Fibroblast of lung (primary cell): ENCODE data around the gene BORA. TPM values are rescaled to one million over a fixed set of nuclear protein-coding genes. Genes with fewer than 3 reads are reported as not detected.
"Not testable (repeated sequence)": the region's sequence is repeated elsewhere in the genome, so short reads cannot be mapped to it uniquely, and the experiment has no call there.

Experiments
- DNase-seq, 2 donors: peaks; one replicate each; pipeline versions ENCODE4 v3.0.0 to v3.0.0-alpha.2; 2010; ENCODE audit warnings: low read depth in 2 of 2
- H2AFZ ChIP-seq: 2 replicates; pipeline ENCODE4 v1.5.1; 2012; ENCODE audit warnings: low read length, control low read depth, inconsistent platforms
- H3K27ac ChIP-seq: 2 replicates; pipeline ENCODE4 v1.5.1; 2011; ENCODE audit warnings: low read length, control low read depth; ENCODE audit not compliant: insufficient read depth
- H3K27me3 ChIP-seq: 2 replicates; pipeline ENCODE4 v1.5.1; 2011; ENCODE audit warnings: mild to moderate bottlenecking, low read length; ENCODE audit not compliant: control insufficient read depth, insufficient read depth
- H3K36me3 ChIP-seq: 2 replicates; pipeline ENCODE4 v1.5.1; 2011; ENCODE audit warnings: low read length; ENCODE audit not compliant: control insufficient read depth, insufficient read depth
- H3K4me1 ChIP-seq: 2 replicates; pipeline ENCODE4 v1.5.1; 2011; ENCODE audit warnings: low read length; ENCODE audit not compliant: control insufficient read depth, insufficient read depth; ENCODE audit errors: extremely low read depth
- H3K4me2 ChIP-seq: 2 replicates; pipeline ENCODE4 v1.5.1; 2011; ENCODE audit warnings: low read length, control low read depth; ENCODE audit not compliant: insufficient read depth; ENCODE audit errors: extremely low read depth
- H3K4me3 ChIP-seq, 4 experiments: fragments of 200-600 bp in 1 of 4; sonication (generic) in 1 of 4; replicated peaks in 1 of 4; 2 replicates each; pipeline ENCODE4 v1.5.1; 2011 to 2016; ENCODE audit warnings: low read length in 4 of 4, low read depth in 3 of 4, mild to moderate bottlenecking in 3 of 4, control low read depth in 2 of 4, inconsistent platforms in 1 of 4, mixed read lengths in 1 of 4; ENCODE audit not compliant: insufficient read depth in 1 of 4; ENCODE audit errors: control extremely low read depth in 1 of 4
- H3K79me2 ChIP-seq: 2 replicates; pipeline ENCODE4 v1.5.1; 2012; ENCODE audit warnings: mild to moderate bottlenecking, low read length, inconsistent platforms; ENCODE audit not compliant: control insufficient read depth, insufficient read depth
- H3K9ac ChIP-seq: 2 replicates; pipeline ENCODE4 v1.5.1; 2011; ENCODE audit warnings: mild to moderate bottlenecking, low read length, control low read depth; ENCODE audit not compliant: insufficient read depth
- H3K9me3 ChIP-seq: 2 replicates; pipeline ENCODE4 v1.5.1; 2012; ENCODE audit warnings: low read depth, low read length; ENCODE audit not compliant: control insufficient read depth, insufficient read depth
- H4K20me1 ChIP-seq: 2 replicates; pipeline ENCODE4 v1.5.1; 2011; ENCODE audit warnings: low read length; ENCODE audit not compliant: control insufficient read depth, insufficient read depth; ENCODE audit errors: extremely low read depth
- EZH2 ChIP-seq: IDR thresholded peaks from 2 replicates; pipeline ENCODE4 v1.5.1; 2012; ENCODE audit warnings: low read length, control low read depth, mild to moderate bottlenecking; ENCODE audit errors: missing control alignments
- polyA plus RNA-seq, 2 donors: library from polyadenylated mRNA; depleted of rRNA in 1 of 2; stranded (reverse) in 1 of 2; unstranded in 1 of 2; fragments of >200 nt; gene quantifications; 2 replicates each; pipeline ENCODE4 v1.2.1, GENCODE V29; 2011 to 2012; ENCODE audit warnings: missing spikeins in 1 of 2
- total RNA-seq: library from RNA; depleted of rRNA; stranded (reverse); fragments of >200 nt; gene quantifications from 2 replicates; pipeline ENCODE4 v1.2.1, GENCODE V29; 2014
- TF ChIP-seq, protein P1 (sequence below), 2 donors: IDR thresholded peaks in 1 of 2; conservative IDR thresholded peaks in 1 of 2; 1 replicate in 1 of 2; 2 replicates in 1 of 2; pipeline ENCODE4 v1.5.1; 2011 to 2012; ENCODE audit warnings: low read length in 2 of 2, control low read depth in 1 of 2, inconsistent platforms in 1 of 2, low read depth in 1 of 2, mild to moderate bottlenecking in 1 of 2

BORA gene
- total and polyA plus RNA-seq, 2 donors (not counting 1 experiment from before 2014, with no cell fraction given): 2.0 to 4.8 TPM

DNA sequence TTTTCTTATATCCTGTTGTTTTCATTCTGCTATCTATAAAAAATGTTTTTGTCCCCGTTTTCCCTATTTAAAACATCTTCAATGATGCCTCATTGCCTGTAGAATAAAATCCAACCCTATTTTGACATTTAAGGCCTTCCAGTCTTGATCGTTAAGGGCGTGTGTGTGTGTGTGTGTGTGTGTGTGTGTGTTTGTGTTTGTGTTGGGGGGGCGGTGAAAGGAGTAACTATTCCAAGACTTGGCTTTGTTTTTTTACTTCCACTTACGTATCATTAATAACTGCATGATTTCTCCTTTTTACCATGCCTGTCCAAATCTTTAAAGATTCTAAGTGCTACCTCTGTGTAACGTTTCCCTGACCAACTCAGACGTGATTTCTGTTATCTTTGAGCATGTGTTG lies 55.0 kb downstream of the BORA start:
- peak overlapping the region; percentile 69 to 98 (median 84) for H3K4me3 ChIP-seq
- peak overlapping the region; percentile 75 for H3K27ac ChIP-seq
- peak overlapping the region; percentile 55 for H3K9ac ChIP-seq
- peak overlapping the region; percentile 61 for H3K4me2 ChIP-seq
- H3K79me2 ChIP-seq: peaks cover 68% of the 10 kb centered on the region
- peaks cover 2% of the 10 kb centered on the region for H3K36me3 ChIP-seq
- H3K4me1 ChIP-seq: peaks cover 6% of the 10 kb centered on the region
- H3K27me3 ChIP-seq: no peaks in the 10 kb centered on the region
- no peaks in the 10 kb centered on the region for H4K20me1 ChIP-seq
- peak overlapping the region; percentile 4 for H2AFZ ChIP-seq
- DNase-seq: peak; percentile 34 to 50
- no peaks in the 10 kb centered on the region for H3K9me3 ChIP-seq
- TF ChIP-seq EZH2: no peak
- TF ChIP-seq, protein P1, sequence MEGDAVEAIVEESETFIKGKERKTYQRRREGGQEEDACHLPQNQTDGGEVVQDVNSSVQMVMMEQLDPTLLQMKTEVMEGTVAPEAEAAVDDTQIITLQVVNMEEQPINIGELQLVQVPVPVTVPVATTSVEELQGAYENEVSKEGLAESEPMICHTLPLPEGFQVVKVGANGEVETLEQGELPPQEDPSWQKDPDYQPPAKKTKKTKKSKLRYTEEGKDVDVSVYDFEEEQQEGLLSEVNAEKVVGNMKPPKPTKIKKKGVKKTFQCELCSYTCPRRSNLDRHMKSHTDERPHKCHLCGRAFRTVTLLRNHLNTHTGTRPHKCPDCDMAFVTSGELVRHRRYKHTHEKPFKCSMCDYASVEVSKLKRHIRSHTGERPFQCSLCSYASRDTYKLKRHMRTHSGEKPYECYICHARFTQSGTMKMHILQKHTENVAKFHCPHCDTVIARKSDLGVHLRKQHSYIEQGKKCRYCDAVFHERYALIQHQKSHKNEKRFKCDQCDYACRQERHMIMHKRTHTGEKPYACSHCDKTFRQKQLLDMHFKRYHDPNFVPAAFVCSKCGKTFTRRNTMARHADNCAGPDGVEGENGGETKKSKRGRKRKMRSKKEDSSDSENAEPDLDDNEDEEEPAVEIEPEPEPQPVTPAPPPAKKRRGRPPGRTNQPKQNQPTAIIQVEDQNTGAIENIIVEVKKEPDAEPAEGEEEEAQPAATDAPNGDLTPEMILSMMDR (conservative IDR thresholded peaks at IDR 0.05 in 1 of 2, IDR thresholded peaks at IDR 0.05 in 1 of 2; ENCODE audit: low read depth in 1 of 2, low read length in 2 of 2): no peak

DNA sequence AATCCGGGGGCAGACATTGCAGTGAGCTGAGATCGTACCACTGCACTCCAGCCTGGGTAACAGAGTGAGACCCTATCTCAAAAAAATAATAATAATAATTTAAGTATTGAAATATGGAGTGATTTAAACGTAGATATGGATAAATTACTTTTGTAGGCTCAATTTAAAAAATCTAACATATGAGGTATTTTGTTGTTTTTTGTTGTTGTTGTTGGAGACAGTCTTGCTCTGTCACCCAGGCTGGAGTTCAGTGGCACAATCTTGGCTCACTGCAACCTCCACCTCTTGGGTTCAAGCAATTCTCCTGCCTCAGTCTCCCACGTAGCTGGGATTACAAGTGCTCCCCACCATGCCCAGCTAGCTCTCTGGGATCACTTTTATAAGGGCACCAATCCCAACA lies 57.0 kb downstream of the BORA start:
- H3K27ac ChIP-seq, H4K20me1 ChIP-seq: not testable (repeated sequence)

DNA sequence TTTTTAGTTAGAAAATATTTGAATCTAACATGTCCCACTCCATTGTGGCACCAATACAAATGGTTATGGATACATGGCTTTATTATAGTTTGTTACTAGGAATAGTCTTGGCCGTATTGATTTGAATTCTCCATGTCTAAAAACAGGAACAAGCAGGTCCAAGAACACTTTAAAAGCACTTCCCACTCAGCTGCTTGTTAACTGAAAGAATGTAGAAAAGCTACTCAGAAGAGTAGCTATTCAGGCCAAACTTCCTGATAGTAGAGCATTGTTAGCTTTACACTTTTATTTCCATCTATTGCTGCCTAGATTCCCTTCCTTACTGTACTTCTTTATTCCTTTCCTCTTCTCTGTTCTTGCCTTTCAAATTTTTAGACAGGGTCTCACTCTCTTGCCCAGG lies 61.1 kb downstream of the BORA start:
- Histone ChIP-seq H3K4me3 (no peak overlapping the region), H4K20me1 (no peaks in the 10 kb centered on the region), H3K79me2 (peaks cover 19% of the 10 kb centered on the region), H3K27me3 (no peaks in the 10 kb centered on the region), H3K9me3 (no peaks in the 10 kb centered on the region), H3K36me3 (peaks cover 4% of the 10 kb centered on the region), H3K9ac (no peak overlapping the region), H3K4me2 (no peak overlapping the region), H3K4me1 (no peaks in the 10 kb centered on the region), H2AFZ (no peak overlapping the region), H3K27ac (no peak overlapping the region)
- DNase-seq: no peak
- TF ChIP-seq, protein P1 (conservative IDR thresholded peaks at IDR 0.05 in 1 of 2, IDR thresholded peaks at IDR 0.05 in 1 of 2; ENCODE audit: low read depth in 1 of 2, low read length in 2 of 2): no peak
- TF ChIP-seq EZH2: no peak

More for the DNA sequence above, 57.0 kb downstream of the BORA start:
- H3K4me1 ChIP-seq, H3K9me3 ChIP-seq, H3K4me3 ChIP-seq, H3K9ac ChIP-seq, DNase-seq, H3K27me3 ChIP-seq, H3K4me2 ChIP-seq, H2AFZ ChIP-seq, H3K36me3 ChIP-seq: not testable (repeated sequence)
- peaks cover 54% of the 10 kb centered on the region for H3K79me2 ChIP-seq
